GM10847 (cell line): ENCODE results near the gene SHOC2.
A peak's percentile ranks its signal among the peaks of the same experiment; 100 is the strongest.

Experiments used
- POLR2A ChIP-seq: IDR thresholded peaks from 2 replicates; pipeline ENCODE4 v1.6.1; 2011; ENCODE audit not compliant: insufficient read length; ENCODE audit errors: extremely low read depth

The SHOC2 gene

GRCh38 chr10:110919349-110919931 lies at the start of gene SHOC2:
SHOC2 (plus strand) TSS chr10:110919604; CDS start chr10:110964359, 44,755 bp downstream.
- TF ChIP-seq POLR2A, result peak; percentile 84

- TF ChIP-seq POLR2A, result no peak
These were observed 48.5 kb upstream of the SHOC2 start for GRCh38 chr10:110870823-110871297.

- TF ChIP-seq POLR2A, result peak; percentile 76
These were observed 47.9 kb upstream of the SHOC2 start, which contains the start of gene PDCD4 for GRCh38 chr10:110871298-110872084. PDCD4 (plus strand) TSS chr10:110871928; CDS start chr10:110876028, 4,100 bp downstream.

GRCh38 chr10:110872145-110872983 lies 47.0 kb upstream of the SHOC2 start:
- peak; percentile 9 for TF ChIP-seq POLR2A

- TF ChIP-seq POLR2A, result no peak
These were observed 46.1 kb upstream of the SHOC2 start for GRCh38 chr10:110872984-110873923.

DNA sequence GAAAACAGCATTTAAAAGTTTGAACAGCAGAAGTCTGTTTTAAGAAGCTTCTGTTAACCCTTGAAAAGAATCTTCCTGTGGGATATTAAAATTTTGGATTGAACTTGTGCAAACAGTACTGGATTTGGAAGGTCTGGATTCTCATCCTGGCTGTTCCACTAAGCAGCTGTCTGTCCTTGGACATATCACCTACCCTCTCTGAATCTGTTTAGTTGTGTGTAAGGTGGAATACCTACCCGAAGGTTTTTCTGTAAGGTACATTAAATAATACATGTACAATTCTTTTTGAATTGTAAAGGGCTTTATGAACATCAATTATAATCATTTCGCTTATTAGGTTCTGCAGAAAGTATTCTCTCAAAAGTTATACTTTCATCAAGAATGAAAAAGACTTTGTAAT lies 45.5 kb upstream of the SHOC2 start:
- TF ChIP-seq POLR2A, result no peak

DNA sequence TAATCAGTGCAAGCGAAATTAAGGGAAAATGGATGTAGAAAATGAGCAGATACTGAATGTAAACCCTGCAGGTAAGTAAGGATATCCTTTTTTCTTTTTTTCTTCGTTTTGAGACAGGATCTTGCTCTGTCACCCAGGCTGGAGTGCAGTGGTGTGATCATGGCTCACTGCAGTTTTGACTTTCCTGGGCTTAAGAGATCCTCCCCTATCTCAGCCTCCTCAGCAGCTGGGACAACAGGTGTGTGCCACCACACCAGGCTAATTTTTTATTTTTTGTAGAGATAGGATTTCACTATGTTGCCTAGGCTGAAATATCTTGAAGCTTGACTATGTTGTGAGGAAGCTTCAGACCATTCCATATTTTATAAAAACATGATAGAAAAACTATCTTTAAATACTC lies 43.4 kb upstream of the SHOC2 start:
- no peak for TF ChIP-seq POLR2A

DNA sequence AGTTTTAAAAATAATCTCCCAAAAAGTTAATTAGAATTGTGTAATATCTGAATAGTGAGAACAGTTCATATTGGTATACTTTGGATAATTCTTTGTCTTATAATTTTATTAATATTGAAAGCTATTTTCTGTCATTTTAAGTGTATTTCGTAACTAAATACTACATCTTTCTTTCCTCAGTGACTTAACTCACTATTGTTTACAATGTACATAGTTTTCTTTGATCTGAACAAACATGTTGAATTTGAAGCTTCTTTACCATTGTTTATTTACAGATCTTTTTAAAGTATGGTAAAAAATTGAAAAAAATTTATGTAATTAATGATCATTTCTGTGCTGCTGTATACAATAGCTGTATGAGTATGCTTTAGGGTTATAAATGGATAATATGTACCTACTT lies 42.6 kb upstream of the SHOC2 start:
- TF ChIP-seq POLR2A, result no peak

GRCh38 chr10:110880012-110880411 lies 39.4 kb upstream of the SHOC2 start:
- no peak for TF ChIP-seq POLR2A

- TF ChIP-seq POLR2A, result no peak
These were observed 38.2 kb upstream of the SHOC2 start for GRCh38 chr10:110881247-110881646.

- TF ChIP-seq POLR2A, result no peak
These were observed 37.5 kb upstream of the SHOC2 start for GRCh38 chr10:110881905-110882304.

- TF ChIP-seq POLR2A, result no peak
These were observed 35.5 kb upstream of the SHOC2 start for GRCh38 chr10:110883924-110884323.

- no peak for TF ChIP-seq POLR2A
These were observed 33.3 kb upstream of the SHOC2 start for GRCh38 chr10:110885932-110886674.

DNA sequence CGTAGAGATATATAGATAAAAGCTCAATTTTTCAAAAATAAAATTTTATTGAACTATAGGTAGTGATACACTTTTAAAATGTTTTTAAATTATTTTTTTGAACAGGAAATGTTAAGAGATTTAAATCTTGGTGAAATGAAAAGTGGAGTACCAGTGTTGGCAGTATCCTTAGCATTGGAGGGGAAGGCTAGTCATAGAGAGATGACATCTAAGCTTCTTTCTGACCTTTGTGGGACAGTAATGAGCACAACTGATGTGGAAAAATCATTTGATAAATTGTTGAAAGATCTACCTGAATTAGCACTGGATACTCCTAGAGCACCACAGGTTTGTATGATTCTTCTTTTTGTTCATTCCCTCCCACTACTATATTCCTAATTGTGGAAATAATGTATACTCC lies 31.8 kb upstream of the SHOC2 start:
- TF ChIP-seq POLR2A, result no peak
